BJ (cell line): ENCODE data around the gene COG2. TPM values are rescaled to one million over a fixed set of nuclear protein-coding genes. Genes with fewer than 3 reads are reported as not detected.
"Not testable (repeated sequence)": the region's sequence is repeated elsewhere in the genome, so short reads cannot be mapped to it uniquely, and the experiment has no call there.

Experiments used
- CTCF ChIA-PET: fragments of 350-600 bp; formaldehyde crosslinking; extraction: SDS; loops from one replicate; lab custom pipeline; 2021; ENCODE audit warnings: antibody characterized with exemption, inconsistent platforms; lab: Yijun Ruan, JAX
- POLR2A ChIA-PET: fragments of 300-600 bp; sonication (Branson Sonifier 250); formaldehyde crosslinking; extraction: SDS; loops from one replicate; lab custom pipeline; 2021; ENCODE audit warnings: antibody characterized with exemption; lab: Charles Lee
- DNase-seq: peaks from one replicate; pipeline ENCODE4 v3.0.0-alpha.2; 2011; ENCODE audit warnings: low read depth
- H3K27me3 ChIP-seq: 2 replicates; pipeline ENCODE4 v1.6.0; 2011; ENCODE audit warnings: low read length; ENCODE audit not compliant: control insufficient read depth, insufficient read depth
- H3K36me3 ChIP-seq: 2 replicates; pipeline ENCODE4 v1.5.1; 2011; ENCODE audit warnings: low read length; ENCODE audit not compliant: control insufficient read depth, insufficient read depth
- H3K4me3 ChIP-seq: 2 replicates; pipeline ENCODE4 v1.5.1; 2011; ENCODE audit warnings: low read depth, mild to moderate bottlenecking, control low read depth, low read length
- CTCF ChIP-seq: IDR thresholded peaks from 2 replicates; pipeline ENCODE4 v1.5.1; 2011; ENCODE audit warnings: low read depth, mild to moderate bottlenecking, control low read depth, inconsistent platforms, low read length, moderate library complexity; ENCODE audit not compliant: insufficient read depth
- polyA plus RNA-seq: library from polyadenylated mRNA; depleted of rRNA; stranded (reverse); fragments of >200 nt; gene quantifications from 2 replicates; pipeline ENCODE4 v1.2.3, GENCODE V29; 2011

COG2 gene
- polyA plus RNA-seq, 1 experiment, result 12.0 TPM

GRCh38 chr1:230651235-230651634 is 9.0 kb downstream of the COG2 start:
- H3K27me3 ChIP-seq, result no peaks in the 10 kb centered on the region
- DNase-seq, result no peak
- no peaks in the 10 kb centered on the region for H3K36me3 ChIP-seq
- CTCF ChIA-PET, result interaction anchor here (1.3 to 1.8 kb wide), 2 partner anchors 10 to 122 kb away, joined by 5 to 9 read pairs; no protein-coding TSS in a partner anchor
- TF ChIP-seq CTCF, result no peak
- no peak overlapping the region for H3K4me3 ChIP-seq
- POLR2A ChIA-PET, result no interaction called here

GRCh38 chr1:230656719-230657118 is 14.4 kb downstream of the COG2 start:
- H3K36me3 ChIP-seq, H3K4me3 ChIP-seq, H3K27me3 ChIP-seq, POLR2A ChIA-PET, DNase-seq: not testable (repeated sequence)
- CTCF ChIA-PET, result interaction anchor here (1.1 kb wide), 1 partner anchor 11 kb away, joined by 3 read pairs; no protein-coding TSS in a partner anchor

GRCh38 chr1:230658103-230658502 is 15.8 kb downstream of the COG2 start:
- H3K27me3 ChIP-seq, H3K4me3 ChIP-seq, POLR2A ChIA-PET, DNase-seq, CTCF ChIA-PET, H3K36me3 ChIP-seq: not testable (repeated sequence)

- no peak for DNase-seq
- Histone ChIP-seq H3K36me3 (peaks cover 2% of the 10 kb centered on the region; the same call in 1 of the 2 replicates), H3K4me3 (no peak overlapping the region), H3K27me3 (no peaks in the 10 kb centered on the region)
- CTCF ChIA-PET, result no interaction called here
- POLR2A ChIA-PET, result no interaction called here
- TF ChIP-seq CTCF, result no peak
Measured at GRCh38 chr1:230658691-230659090, 16.4 kb downstream of the COG2 start.

- no peak overlapping the region for H3K4me3 ChIP-seq
- CTCF ChIA-PET, result no interaction called here
- TF ChIP-seq CTCF, result no peak
- POLR2A ChIA-PET, result no interaction called here
- no peak for DNase-seq
- no peaks in the 10 kb centered on the region for H3K27me3 ChIP-seq
- peaks cover 3% of the 10 kb centered on the region for H3K36me3 ChIP-seq
Measured at GRCh38 chr1:230661976-230662375, 19.7 kb downstream of the COG2 start.

GRCh38 chr1:230668227-230668626 is 25.9 kb downstream of the COG2 start:
- TF ChIP-seq CTCF, result no peak
- Histone ChIP-seq H3K27me3 (no peaks in the 10 kb centered on the region), H3K4me3 (no peak overlapping the region), H3K36me3 (peaks cover 13% of the 10 kb centered on the region)
- POLR2A ChIA-PET, result no interaction called here
- DNase-seq, result no peak
- CTCF ChIA-PET, result no interaction called here
